Ovary (tissue), 9 donors: ENCODE measurements around the gene CGNL1. TPM values are rescaled to one million over a fixed set of nuclear protein-coding genes. Genes with fewer than 3 reads are reported as not detected.

Experiments
- DNase-seq, 5 donors: peaks; one replicate each; pipeline ENCODE4 v3.0.0-alpha.2; 2019 to 2020
- H3K27ac ChIP-seq, 2 donors: fragments of 200-600 bp; one replicate each; pipeline versions ENCODE4 v1.5.1 to v1.8.0; 2019 to 2022
- H3K27me3 ChIP-seq: fragments of 200-600 bp; one replicate; pipeline ENCODE4 v1.8.0; 2022
- H3K36me3 ChIP-seq: fragments of 200-600 bp; sonication (generic); one replicate; pipeline ENCODE4 v1.5.1; 2019
- H3K4me1 ChIP-seq: one replicate; pipeline ENCODE4 v1.8.1; 2013; ENCODE audit warnings: mild to moderate bottlenecking, moderate library complexity; ENCODE audit not compliant: insufficient read depth
- H3K4me3 ChIP-seq: fragments of 200-600 bp; sonication (generic); one replicate; pipeline ENCODE4 v1.5.1; 2017
- H3K9me3 ChIP-seq, 2 donors: fragments of 200-600 bp in 1 of 2; sonication (generic) in 1 of 2; one replicate each; pipeline versions ENCODE4 v1.5.1 to v1.8.1; 2013 to 2019; ENCODE audit warnings: mild to moderate bottlenecking in 1 of 2, moderate library complexity in 1 of 2
- EP300 ChIP-seq: sonication (generic); formaldehyde crosslinking; IDR thresholded peaks from one replicate; pipeline ENCODE4 v1.6.1; 2017; ENCODE audit warnings: antibody characterized with exemption
- POLR2A ChIP-seq: fragments of 450-650 bp; IDR thresholded peaks from one replicate; pipeline ENCODE4 v1.6.1; 2017; ENCODE audit warnings: antibody characterized with exemption, mild to moderate bottlenecking, moderate library complexity
- WGBS, 3 donors: extraction: QIAGEN DNeasy Blood & Tissue Kit in 1 of 3; methylation state at CpG; one replicate each; pipeline versions ENCODE4 v1.1.5 to v1.1.7; 2013 to 2017; 5-methylcytosine and 5-hydroxymethylcytosine counted together
- intact Hi-C, 4 donors: fragments of 100-400 bp; cut with DNase I; formaldehyde crosslinking; loops; one replicate each; pipeline versions ENCODE4 v1.11.0 to v1.15.1; 2022 to 2023
- polyA plus RNA-seq, 2 donors: library from polyadenylated mRNA; stranded (reverse); fragments of 200-250 nt in 1 of 2; fragments of 350-450 nt in 1 of 2; fragmentation: Illumina TruSeq in 1 of 2; extraction: RNeasy Lipid Tissue Mini Kit (QIAGEN cat#74804) in 1 of 2; gene quantifications; one replicate each; pipeline ENCODE4 v1.2.3, GENCODE V29; 2013 to 2014
- total RNA-seq, 7 donors: library from RNA; depleted of rRNA in 2 of 7; stranded (reverse); fragments of >200 nt in 2 of 7; fragmentation: NEBNext Ultra II Directional in 3 of 7; extraction: Animal tissue kit (Norgen Biotek cat#: 25700) in 3 of 7; gene quantifications; one replicate each; pipeline versions ENCODE4 v1.1.0 to v1.2.4, GENCODE V29; 2016 to 2023
- TF ChIP-seq, protein P1 (sequence below), 3 donors: fragments of 450-650 bp in 2 of 3; fragments of 200-600 bp in 1 of 3; IDR thresholded peaks; one replicate each; pipeline versions ENCODE4 v1.5.1 to v1.8.0; 2016 to 2022; ENCODE audit warnings: antibody characterized with exemption in 3 of 3, mild to moderate bottlenecking in 1 of 3
- donor health status: DM: no; HTN: no; CAD: no; lungs with moderate emphysema.
- donor health status: DM: no; HTN: no; CAD: no.
- donor health status: Bipolar disorder and iron deficiency.
- donor health status: DM: yes; HTN: yes; CAD: no.
- donor health status: DM: no; HTN: no; CAD: no.
- donor health status: DM: yes; HTN: yes; CAD: no.

Gene CGNL1
- total and polyA plus RNA-seq, 9 donors: 7.8 to 26.1 (median 13.6) TPM

DNA sequence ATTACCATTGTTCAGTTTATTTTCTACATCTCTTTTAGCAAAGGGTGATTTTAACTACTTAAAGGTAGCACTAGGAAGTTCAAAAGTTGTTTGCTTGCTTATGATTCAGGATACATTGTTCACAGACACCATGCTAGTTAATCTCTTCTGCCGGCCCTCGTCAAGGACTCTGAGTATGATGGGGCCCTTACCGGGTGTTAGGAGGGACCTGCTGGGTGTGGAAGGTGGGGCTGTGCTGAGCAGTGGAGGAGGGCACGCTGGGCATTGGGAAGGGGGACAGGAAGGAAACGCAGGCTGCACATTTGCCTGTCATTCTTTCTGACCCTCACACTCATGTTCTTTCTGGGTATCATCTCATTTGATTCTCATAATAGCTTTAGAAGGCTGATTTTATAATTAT is 150.3 kb downstream of the CGNL1 start:
- Histone ChIP-seq H3K9me3 (no peaks in the 10 kb centered on the region), H3K36me3 (no peaks in the 10 kb centered on the region), H3K27ac (no peak overlapping the region), H3K4me3 (no peak overlapping the region), H3K4me1 (peaks cover 4% of the 10 kb centered on the region), H3K27me3 (no peaks in the 10 kb centered on the region)
- WGBS, 3 donors: 59 to 65% (median 62%) methylated on average over 5 of the region's 5 CpGs
- TF ChIP-seq POLR2A (no peak), EP300 (no peak)
- TF ChIP-seq, protein P1, sequence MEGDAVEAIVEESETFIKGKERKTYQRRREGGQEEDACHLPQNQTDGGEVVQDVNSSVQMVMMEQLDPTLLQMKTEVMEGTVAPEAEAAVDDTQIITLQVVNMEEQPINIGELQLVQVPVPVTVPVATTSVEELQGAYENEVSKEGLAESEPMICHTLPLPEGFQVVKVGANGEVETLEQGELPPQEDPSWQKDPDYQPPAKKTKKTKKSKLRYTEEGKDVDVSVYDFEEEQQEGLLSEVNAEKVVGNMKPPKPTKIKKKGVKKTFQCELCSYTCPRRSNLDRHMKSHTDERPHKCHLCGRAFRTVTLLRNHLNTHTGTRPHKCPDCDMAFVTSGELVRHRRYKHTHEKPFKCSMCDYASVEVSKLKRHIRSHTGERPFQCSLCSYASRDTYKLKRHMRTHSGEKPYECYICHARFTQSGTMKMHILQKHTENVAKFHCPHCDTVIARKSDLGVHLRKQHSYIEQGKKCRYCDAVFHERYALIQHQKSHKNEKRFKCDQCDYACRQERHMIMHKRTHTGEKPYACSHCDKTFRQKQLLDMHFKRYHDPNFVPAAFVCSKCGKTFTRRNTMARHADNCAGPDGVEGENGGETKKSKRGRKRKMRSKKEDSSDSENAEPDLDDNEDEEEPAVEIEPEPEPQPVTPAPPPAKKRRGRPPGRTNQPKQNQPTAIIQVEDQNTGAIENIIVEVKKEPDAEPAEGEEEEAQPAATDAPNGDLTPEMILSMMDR (IDR thresholded peaks at IDR 0.05): no peak
- intact Hi-C loops: loop anchor here (2.0 to 10.0 kb wide), 6 partner anchors 152 to 1034 kb away; partner anchors contain the start of gene CGNL1 (in 1 of the 4)
- no peak for DNase-seq

DNA sequence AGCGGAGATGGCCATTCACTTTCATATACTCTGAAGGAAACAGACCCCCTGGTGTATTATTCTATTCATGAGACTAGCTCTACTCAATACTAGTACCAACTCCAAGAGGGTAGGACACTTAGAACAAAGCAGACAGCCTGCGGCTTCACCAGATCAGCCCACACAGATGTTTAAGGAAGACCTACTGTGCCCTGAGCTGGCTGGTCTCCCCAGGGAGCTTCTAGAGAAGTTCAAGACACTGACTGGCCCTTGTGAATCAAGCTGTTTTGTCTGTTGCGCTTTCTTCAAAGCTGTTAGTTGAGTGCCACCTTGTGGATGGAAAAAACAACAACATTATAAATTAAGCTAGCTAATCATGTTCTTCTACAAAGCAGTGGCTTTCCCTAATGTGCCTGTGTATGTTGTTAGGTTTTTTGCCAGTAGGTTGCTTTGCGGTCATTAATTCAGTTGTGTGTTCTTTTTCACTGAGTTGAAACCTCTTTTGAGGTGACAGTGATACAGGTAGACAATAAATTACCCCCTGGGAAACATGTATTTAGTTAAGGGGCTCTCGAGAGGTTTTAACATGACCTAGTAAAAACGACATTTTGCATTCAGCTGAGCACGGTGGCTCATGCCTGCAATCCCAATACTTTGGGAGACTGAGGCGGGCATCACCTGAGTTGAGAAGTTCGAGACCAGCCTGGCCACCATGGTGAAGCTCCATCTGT is 151.2 kb downstream of the CGNL1 start:
- TF ChIP-seq EP300: no peak
- TF ChIP-seq, protein P1 (IDR thresholded peaks at IDR 0.05): peak; percentile 66 to 78 (median 74)
- TF ChIP-seq POLR2A: no peak
- WGBS, 3 donors: 56 to 62% (median 56%) methylated on average over 9 of the region's 9 CpGs
- DNase-seq: peak in 4 of 5 donors; percentile 45 to 64 (median 58)
- H3K36me3 ChIP-seq: no peaks in the 10 kb centered on the region
- H3K27me3 ChIP-seq: no peaks in the 10 kb centered on the region
- H3K4me3 ChIP-seq: no peak overlapping the region
- H3K4me1 ChIP-seq: peaks cover 4% of the 10 kb centered on the region
- no peaks in the 10 kb centered on the region for H3K9me3 ChIP-seq
- intact Hi-C loops: loop anchor here (2.0 to 10.0 kb wide), 7 partner anchors 153 to 1035 kb away; partner anchors contain the start of gene CGNL1 (in 1 of the 4)
- H3K27ac ChIP-seq: no peak overlapping the region

DNA sequence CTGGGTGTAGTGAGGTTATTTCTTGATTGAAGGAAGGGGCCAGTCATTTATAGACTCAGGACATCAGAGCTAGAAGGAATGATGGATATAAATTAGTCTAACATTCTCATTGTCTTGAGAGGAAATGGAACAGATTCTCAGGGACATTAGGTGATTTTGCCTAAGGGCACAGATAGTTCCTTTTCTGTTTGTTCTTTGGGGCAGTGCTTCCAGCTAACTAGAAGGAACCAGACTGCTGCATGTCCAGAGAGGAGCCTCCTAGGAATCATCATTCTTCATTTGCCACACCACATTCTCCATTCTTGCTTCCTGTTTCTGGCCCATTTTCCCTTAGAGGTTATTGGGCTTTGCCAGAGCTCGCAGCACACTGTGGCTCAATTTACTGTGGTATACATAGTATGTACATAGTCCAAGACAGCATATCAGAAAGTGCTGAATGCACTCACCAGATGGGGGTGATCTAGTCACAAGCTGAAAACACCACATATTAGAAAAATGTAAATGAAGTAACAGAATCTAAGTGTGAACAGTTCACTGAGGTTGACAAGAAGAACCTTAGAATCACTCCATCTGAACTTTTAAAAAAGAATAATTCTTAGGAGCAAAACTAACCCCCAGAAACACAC is 152.7 kb downstream of the CGNL1 start:
- WGBS, 3 donors: 86 to 91% (median 91%) methylated on average over 1 of the region's 1 CpG

DNA sequence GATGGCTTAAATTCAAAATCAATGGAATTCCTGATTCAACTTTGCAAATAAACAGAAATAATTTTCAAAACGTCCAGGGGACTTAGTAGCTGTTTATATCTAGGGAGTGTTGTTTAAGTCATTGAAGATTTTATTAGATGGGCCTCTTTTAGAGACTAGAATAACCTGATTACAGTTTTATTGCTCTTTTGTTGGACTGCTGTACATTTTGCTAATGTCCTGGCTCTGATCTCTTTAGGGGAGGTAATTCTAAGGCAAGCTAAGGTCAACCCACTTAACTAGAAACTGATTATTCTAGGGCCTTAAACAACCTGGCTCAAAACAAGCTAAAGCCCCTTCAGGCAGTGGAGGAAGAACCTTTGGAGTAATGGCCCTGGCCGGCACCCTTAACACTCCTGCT is 153.4 kb downstream of the CGNL1 start:
- Histone ChIP-seq H3K27me3 (no peaks in the 10 kb centered on the region), H3K9me3 (no peaks in the 10 kb centered on the region), H3K27ac (no peak overlapping the region), H3K36me3 (no peaks in the 10 kb centered on the region), H3K4me3 (no peak overlapping the region), H3K4me1 (peaks cover 4% of the 10 kb centered on the region)
- intact Hi-C loops: loop anchor here in 3 of 4 donors (2.0 to 10.0 kb wide), 5 partner anchors 155 to 1037 kb away; partner anchors contain the start of gene CGNL1 (in 1 of the 3)
- TF ChIP-seq EP300: no peak
- TF ChIP-seq, protein P1 (IDR thresholded peaks at IDR 0.05): no peak
- TF ChIP-seq POLR2A: no peak
- 34 to 51% (median 50%) methylated on average over 2 of the region's 2 CpGs for WGBS, 3 donors
- no peak for DNase-seq

More for the DNA sequence above, 152.7 kb downstream of the CGNL1 start:
- H3K27me3 ChIP-seq: no peaks in the 10 kb centered on the region
- intact Hi-C loops: loop anchor here in 2 of 4 donors (2.0 to 10.0 kb wide), 4 partner anchors 154 to 1037 kb away; partner anchors contain the start of gene CGNL1 (in 1 of the 2)
- peaks cover 4% of the 10 kb centered on the region for H3K4me1 ChIP-seq
- no peak for DNase-seq
- no peaks in the 10 kb centered on the region for H3K36me3 ChIP-seq
- no peaks in the 10 kb centered on the region for H3K9me3 ChIP-seq
- H3K4me3 ChIP-seq: no peak overlapping the region
- no peak overlapping the region for H3K27ac ChIP-seq
- TF ChIP-seq EP300 (no peak), POLR2A (no peak)
- TF ChIP-seq, protein P1 (IDR thresholded peaks at IDR 0.05): no peak
